Measurements from ENCODE around the gene CCR2. TPM values are rescaled to one million over a fixed set of nuclear protein-coding genes. Genes with fewer than 3 reads are reported as not detected.

CCR2 gene
- total RNA-seq, 4 donors from 2014 or later: 0.15 to 1.4 (median 0.80) TPM

- intact Hi-C loops (cut with DNase I; ENCODE audit: low total_unique reads) (loop anchor here (2.0 kb wide), 1 partner anchor 29 kb away; no protein-coding TSS in a partner anchor), in situ Hi-C loops (cut with MboI; ENCODE audit: low sequenced_read_pairs in 4 of 4) (no loop called here)
- Histone ChIP-seq H3K4me3 (no peak overlapping the region), H3K9me3 (no peaks in the 10 kb centered on the region), H3K36me3 (no peaks in the 10 kb centered on the region), H3K27ac (peak overlapping the region in 1 of 4 donors; percentile 25), H3K27me3 (no peaks in the 10 kb centered on the region), H3K4me1 (peaks cover 22 to 32% of the 10 kb centered on the region in 2 donors)
- TF ChIP-seq POLR2A (IDR thresholded peaks at IDR 0.05) (no peak), CTCF (IDR thresholded peaks at IDR 0.05 in 4 of 5, conservative IDR thresholded peaks at IDR 0.05 in 1 of 5) (no peak)
- no peak for ATAC-seq
- no peak for DNase-seq
Observed at GRCh38 chr3:46409739-46410489, 56.0 kb downstream of the CCR2 start.

Other genes starting within 250 kb of the CCR2 start
- gene CCR1, start 145.8 kb upstream of the CCR2 start, total RNA-seq: 1 to 10 TPM in 3 of 4 donors, under 1 TPM in 1; 0.53 to 2.3 (median 1.9) TPM
- gene CCR3, start 111.7 kb upstream of the CCR2 start, total RNA-seq: not detected
- under 1 TPM in 3 of 4 donors, not detected in 1; 0.07 to 0.20 (median 0.10) TPM for gene CCR5, start 16.8 kb downstream of the CCR2 start, total RNA-seq
- gene CCRL2, start 53.1 kb downstream of the CCR2 start, total RNA-seq: 1 to 10 TPM in 2 of 4 donors, under 1 TPM in 2; 0.29 to 2.5 (median 1.7) TPM
- gene LTF, start 110.8 kb downstream of the CCR2 start, total RNA-seq: 1 to 10 TPM in 2 of 4 donors, under 1 TPM in 2; 0.62 to 5.1 (median 1.1) TPM
- gene RTP3, start 143.9 kb downstream of the CCR2 start, total RNA-seq: not detected
- gene LRRC2, start 212.2 kb downstream of the CCR2 start, total RNA-seq: 100 to 1,000 TPM in 1 of 4 donors, 10 to 100 TPM in 3; 72.7 to 103 (median 92.1) TPM